Astrocyte (in vitro differentiated cells and primary cell): ENCODE results near the gene NDUFS1.
"Not testable (repeated sequence)": the region's sequence is repeated elsewhere in the genome, so short reads cannot be mapped to it uniquely, and the experiment has no call there.

Experiments
- EZH2 ChIP-seq: IDR thresholded peaks from 2 replicates; pipeline ENCODE4 v1.6.1; 2012; ENCODE audit warnings: mild to moderate bottlenecking, low read length, inconsistent platforms; ENCODE audit not compliant: insufficient read depth
- TF ChIP-seq, protein P1 (sequence below): IDR thresholded peaks from 2 replicates; pipeline ENCODE4 v1.5.1; 2011; ENCODE audit warnings: low read depth, mild to moderate bottlenecking, inconsistent platforms, low read length, moderate library complexity; ENCODE audit not compliant: insufficient read depth

DNA sequence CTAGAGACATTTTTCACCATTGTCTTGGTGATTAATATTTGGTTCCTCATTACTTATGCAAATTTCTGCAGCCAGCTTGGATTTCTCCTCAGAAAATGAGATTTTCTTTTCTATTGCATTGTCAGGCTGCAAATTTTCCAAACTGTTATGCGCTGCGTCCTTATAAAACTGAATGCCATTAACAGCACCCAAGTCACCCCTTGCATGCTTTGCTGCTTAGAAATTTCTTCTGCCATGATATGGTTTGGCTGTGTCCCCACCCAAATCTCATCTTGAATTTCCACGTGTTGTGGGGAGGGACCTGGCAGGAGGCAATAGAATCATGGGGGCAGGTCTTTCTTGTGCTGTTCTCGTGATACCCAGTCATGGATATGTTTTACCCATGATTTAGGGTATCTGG lies 9.0 kb upstream of the NDUFS1 start:
- TF ChIP-seq, protein P1, sequence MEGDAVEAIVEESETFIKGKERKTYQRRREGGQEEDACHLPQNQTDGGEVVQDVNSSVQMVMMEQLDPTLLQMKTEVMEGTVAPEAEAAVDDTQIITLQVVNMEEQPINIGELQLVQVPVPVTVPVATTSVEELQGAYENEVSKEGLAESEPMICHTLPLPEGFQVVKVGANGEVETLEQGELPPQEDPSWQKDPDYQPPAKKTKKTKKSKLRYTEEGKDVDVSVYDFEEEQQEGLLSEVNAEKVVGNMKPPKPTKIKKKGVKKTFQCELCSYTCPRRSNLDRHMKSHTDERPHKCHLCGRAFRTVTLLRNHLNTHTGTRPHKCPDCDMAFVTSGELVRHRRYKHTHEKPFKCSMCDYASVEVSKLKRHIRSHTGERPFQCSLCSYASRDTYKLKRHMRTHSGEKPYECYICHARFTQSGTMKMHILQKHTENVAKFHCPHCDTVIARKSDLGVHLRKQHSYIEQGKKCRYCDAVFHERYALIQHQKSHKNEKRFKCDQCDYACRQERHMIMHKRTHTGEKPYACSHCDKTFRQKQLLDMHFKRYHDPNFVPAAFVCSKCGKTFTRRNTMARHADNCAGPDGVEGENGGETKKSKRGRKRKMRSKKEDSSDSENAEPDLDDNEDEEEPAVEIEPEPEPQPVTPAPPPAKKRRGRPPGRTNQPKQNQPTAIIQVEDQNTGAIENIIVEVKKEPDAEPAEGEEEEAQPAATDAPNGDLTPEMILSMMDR = not testable (repeated sequence)
- not testable (repeated sequence) for TF ChIP-seq EZH2
